HG03439 (cell line): Measurements from ENCODE around the gene LMO7.

ENCODE experiments used
- ATAC-seq: cut with Tn5 transposase; IDR thresholded peaks from one replicate; pipeline ENCODE4 v1.9.1; 2021; ENCODE audit warnings: mild to moderate bottlenecking, moderate library complexity; ENCODE audit not compliant: unreplicated experiment

Gene LMO7

GRCh38 chr13:75635828-75636435 lies at the start of gene LMO7:
Gene LMO7, plus strand, starts transcription at chr13:75636330. Its CDS starts 328 bp downstream, at chr13:75636658.
- ATAC-seq, result peak; percentile 53

GRCh38 chr13:75587679-75588078 lies 48.5 kb upstream of the LMO7 start:
- ATAC-seq, result no peak

GRCh38 chr13:75596657-75597182 lies 39.4 kb upstream of the LMO7 start:
- no peak for ATAC-seq

- no peak for ATAC-seq
Observed at GRCh38 chr13:75600371-75600770, 35.8 kb upstream of the LMO7 start.

GRCh38 chr13:75603038-75603437 lies 33.1 kb upstream of the LMO7 start:
- no peak for ATAC-seq

- no peak for ATAC-seq
Observed at GRCh38 chr13:75607447-75607846, 28.7 kb upstream of the LMO7 start.

- ATAC-seq, result no peak
Observed at GRCh38 chr13:75610466-75610865, 25.7 kb upstream of the LMO7 start.

- no peak for ATAC-seq
Observed at GRCh38 chr13:75612354-75612753, 23.8 kb upstream of the LMO7 start.

GRCh38 chr13:75617230-75617629 lies 18.9 kb upstream of the LMO7 start:
- no peak for ATAC-seq

- no peak for ATAC-seq
Observed at GRCh38 chr13:75618308-75618707, 17.8 kb upstream of the LMO7 start.

GRCh38 chr13:75620020-75620419 lies 16.1 kb upstream of the LMO7 start:
- ATAC-seq, result no peak

GRCh38 chr13:75621147-75621546 lies 15.0 kb upstream of the LMO7 start:
- no peak for ATAC-seq

- ATAC-seq, result no peak
Observed at GRCh38 chr13:75628801-75629200, 7.3 kb upstream of the LMO7 start.

- ATAC-seq, result no peak
Observed at GRCh38 chr13:75633285-75633684, 2.8 kb upstream of the LMO7 start.

- ATAC-seq, result no peak
Observed at GRCh38 chr13:75635101-75635827, 866 bp upstream of the LMO7 start.

- ATAC-seq, result peak; percentile 51
Observed at GRCh38 chr13:75636436-75637180, 478 bp downstream of the LMO7 start.

GRCh38 chr13:75637181-75637750 lies 1.1 kb downstream of the LMO7 start:
- no peak for ATAC-seq

- no peak for ATAC-seq
Observed at GRCh38 chr13:75639454-75639853, 3.3 kb downstream of the LMO7 start.

- no peak for ATAC-seq
Observed at GRCh38 chr13:75641026-75641425, 4.9 kb downstream of the LMO7 start.

- no peak for ATAC-seq
Observed at GRCh38 chr13:75643182-75643581, 7.1 kb downstream of the LMO7 start.

GRCh38 chr13:75643693-75644092 lies 7.6 kb downstream of the LMO7 start:
- no peak for ATAC-seq
